Hepatocyte (in vitro differentiated cells): ENCODE results near the gene KNCN. TPM values are rescaled to one million over a fixed set of nuclear protein-coding genes. Genes with fewer than 3 reads are reported as not detected.

ENCODE experiments used
- DNase-seq: peaks from one replicate; pipeline ENCODE4 v3.0.0-alpha.2; 2016; ENCODE audit warnings: low spot score
- H2AFZ ChIP-seq: fragments of 200-600 bp; sonication (generic); 2 replicates; pipeline ENCODE4 v1.6.0; 2016; ENCODE audit warnings: antibody characterized with exemption, mild to moderate bottlenecking
- H3K27ac ChIP-seq: fragments of 200-600 bp; sonication (generic); 2 replicates; pipeline ENCODE4 v1.5.1; 2016; ENCODE audit warnings: mild to moderate bottlenecking
- H3K27me3 ChIP-seq: fragments of 200-600 bp; sonication (generic); 2 replicates; pipeline ENCODE4 v1.6.1; 2016
- H3K36me3 ChIP-seq: fragments of 200-600 bp; sonication (generic); replicated peaks from 2 replicates; pipeline ENCODE4 v1.5.1; 2016; ENCODE audit warnings: low read depth; ENCODE audit not compliant: insufficient read depth
- H3K4me1 ChIP-seq: fragments of 200-600 bp; sonication (generic); 2 replicates; pipeline ENCODE4 v1.5.1; 2016; ENCODE audit warnings: mild to moderate bottlenecking, moderate library complexity; ENCODE audit not compliant: insufficient read depth
- H3K4me2 ChIP-seq: fragments of 200-600 bp; sonication (generic); 2 replicates; pipeline ENCODE4 v1.6.0; 2016
- H3K4me3 ChIP-seq: fragments of 200-600 bp; sonication (generic); 2 replicates; pipeline ENCODE4 v1.5.1; 2016; ENCODE audit warnings: mild to moderate bottlenecking
- H3K79me2 ChIP-seq: fragments of 200-600 bp; sonication (generic); 2 replicates; pipeline ENCODE4 v1.6.0; 2017; ENCODE audit warnings: mild to moderate bottlenecking
- H3K9me2 ChIP-seq: fragments of 200-600 bp; sonication (generic); replicated peaks from 2 replicates; pipeline ENCODE4 v1.6.0; 2017; ENCODE audit warnings: mild to moderate bottlenecking; ENCODE audit not compliant: insufficient read depth
- H3K9me3 ChIP-seq: fragments of 200-600 bp; sonication (generic); 2 replicates; pipeline ENCODE4 v1.5.1; 2016; ENCODE audit warnings: low read depth, mild to moderate bottlenecking
- H4K20me1 ChIP-seq: fragments of 200-600 bp; sonication (generic); 2 replicates; pipeline ENCODE4 v1.6.0; 2016; ENCODE audit warnings: mild to moderate bottlenecking; ENCODE audit not compliant: insufficient read depth, poor library complexity, severe bottlenecking
- EZH2 ChIP-seq: fragments of 200-600 bp; sonication (generic); IDR thresholded peaks from 2 replicates; pipeline ENCODE4 v1.6.1; 2016; ENCODE audit warnings: antibody characterized with exemption, mild to moderate bottlenecking, borderline replicate concordance
- EZH2phosphoT487 ChIP-seq: fragments of 200-600 bp; sonication (generic); IDR thresholded peaks from one replicate; pipeline ENCODE4 v1.6.1; 2018; ENCODE audit warnings: antibody characterized with exemption, mild to moderate bottlenecking, low read depth, moderate library complexity; ENCODE audit not compliant: unreplicated experiment, severe bottlenecking
- WGBS: methylation state at CpG from one replicate; pipeline ENCODE4 v1.1.6; 2016; ENCODE audit warnings: low lambda C conversion rate; ENCODE audit errors: missing lambda C conversion rate; 5-methylcytosine and 5-hydroxymethylcytosine counted together
- polyA plus RNA-seq: library from polyadenylated mRNA; unstranded; fragments of >200 nt; fragmentation: Nextera tagmentation; extraction: Ambion mirVana; gene quantifications from 2 replicates; pipeline ENCODE4 v1.2.1, GENCODE V29; 2016
- total RNA-seq: library from RNA; depleted of rRNA; stranded (reverse); fragments of >200 nt; gene quantifications from 2 replicates; pipeline ENCODE4 v1.2.3, GENCODE V29; 2014
- TF ChIP-seq, protein P1 (sequence below): fragments of 200-600 bp; sonication (generic); IDR thresholded peaks from 2 replicates; pipeline ENCODE4 v1.5.1; 2016; ENCODE audit warnings: antibody characterized with exemption, mild to moderate bottlenecking; ENCODE audit not compliant: poor library complexity

Gene KNCN
- total RNA-seq, result not detected in 2 replicates
- polyA plus RNA-seq, result not detected in 2 replicates

DNA sequence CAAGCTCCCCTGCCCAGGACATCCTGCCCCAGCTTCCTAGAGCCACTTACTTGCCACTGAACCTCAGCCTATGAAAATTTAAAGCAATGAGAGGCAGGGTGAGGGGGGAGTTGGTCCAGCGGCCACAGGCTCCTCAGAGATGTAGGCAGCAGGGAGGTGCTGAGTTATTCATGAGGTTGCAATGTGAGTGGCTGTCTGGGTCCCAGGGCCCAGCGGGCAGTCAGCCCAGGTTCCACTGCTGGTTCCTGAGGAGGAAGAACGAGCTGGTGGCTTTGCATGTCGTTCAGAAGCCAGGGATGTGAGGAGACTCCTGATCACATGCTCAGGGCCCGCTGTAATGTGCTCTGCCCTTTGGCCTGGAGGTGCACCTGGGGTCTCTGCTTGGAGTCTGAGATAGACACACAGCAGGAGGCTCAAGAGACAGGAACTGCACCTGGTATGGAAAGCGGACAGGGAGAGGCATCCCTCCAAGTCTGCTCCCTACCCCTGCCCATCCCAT is at the start of gene KNCN:
TSS of gene KNCN (minus strand) at position 51 of the 499 bp plus-strand sequence. CDS start 432 bp downstream, outside the sequence.
- no peak within 1 kb of the TSS for H2AFZ ChIP-seq
- no peaks in the 10 kb centered on the region for H3K9me3 ChIP-seq
- WGBS, result 69% methylated on average over 6 of the region's 6 CpGs

DNA sequence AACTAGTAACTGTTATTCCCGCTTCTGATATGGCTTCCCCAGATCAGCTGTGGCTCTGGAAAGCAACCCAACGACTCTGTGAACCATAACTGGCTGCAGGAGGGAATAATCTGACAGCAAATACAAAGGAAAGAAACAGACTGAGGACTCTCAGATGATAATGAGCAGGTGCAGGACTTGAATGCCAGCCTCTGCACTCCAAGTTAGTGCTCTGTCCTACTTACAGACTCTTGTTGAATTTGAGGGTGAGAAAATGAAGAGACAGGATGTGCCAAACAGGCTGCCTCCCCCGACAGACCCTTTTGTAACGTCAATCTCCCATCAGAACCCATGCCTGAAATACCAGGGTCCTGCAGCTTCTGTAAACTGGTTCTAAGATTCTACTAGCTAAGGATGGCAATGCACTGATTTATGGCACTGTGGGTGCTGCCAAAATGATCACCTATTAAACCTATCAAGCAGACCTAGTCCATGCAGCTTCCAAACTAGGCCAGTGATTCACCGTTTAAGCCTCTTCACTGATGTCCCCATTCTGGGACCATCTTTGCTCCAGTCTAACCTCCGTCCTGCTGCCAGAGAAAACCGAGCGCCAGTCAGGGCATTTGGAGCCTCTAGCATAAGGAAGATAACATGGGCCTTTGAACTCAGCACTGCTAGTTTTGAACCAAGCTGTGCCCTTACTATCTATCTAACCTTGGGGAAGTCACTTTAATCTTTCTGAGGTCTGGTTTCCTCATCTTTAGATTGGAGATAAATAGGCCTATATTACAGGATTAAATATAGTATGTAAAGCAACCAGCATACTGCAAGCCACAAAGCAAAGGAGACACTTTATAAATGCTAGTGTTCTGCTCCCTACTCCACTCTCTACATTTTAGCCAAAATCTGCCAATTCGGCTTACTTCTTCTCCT is 47.9 kb upstream of the KNCN start:
- Histone ChIP-seq H3K9me3 (no peaks in the 10 kb centered on the region), H3K4me3 (no peak overlapping the region), H3K9me2 (no peaks in the 10 kb centered on the region), H3K79me2 (peaks cover 39% of the 10 kb centered on the region), H2AFZ (no peak overlapping the region), H3K36me3 (no peaks in the 10 kb centered on the region), H3K27ac (no peak overlapping the region), H3K4me2 (no peak overlapping the region), H4K20me1 (no peaks in the 10 kb centered on the region), H3K4me1 (peaks cover 15% of the 10 kb centered on the region), H3K27me3 (no peaks in the 10 kb centered on the region)
- DNase-seq, result no peak
- 77% methylated on average over 9 of the region's 9 CpGs for WGBS
- no peak for TF ChIP-seq EZH2

More for the DNA sequence above, at the start of gene KNCN:
- Histone ChIP-seq H3K4me1 (no peaks in the 10 kb centered on the region), H3K4me2 (no peak within 1 kb of the TSS), H3K27ac (no peak within 1 kb of the TSS), H3K9me2 (no peaks in the 10 kb centered on the region), H3K4me3 (no peak within 1 kb of the TSS), H3K79me2 (no peaks in the 10 kb centered on the region), H3K36me3 (no peaks in the 10 kb centered on the region), H3K27me3 (peaks cover 6% of the 10 kb centered on the region), H4K20me1 (no peaks in the 10 kb centered on the region)
- TF ChIP-seq EZH2phosphoT487, result no peak
- TF ChIP-seq, protein P1, sequence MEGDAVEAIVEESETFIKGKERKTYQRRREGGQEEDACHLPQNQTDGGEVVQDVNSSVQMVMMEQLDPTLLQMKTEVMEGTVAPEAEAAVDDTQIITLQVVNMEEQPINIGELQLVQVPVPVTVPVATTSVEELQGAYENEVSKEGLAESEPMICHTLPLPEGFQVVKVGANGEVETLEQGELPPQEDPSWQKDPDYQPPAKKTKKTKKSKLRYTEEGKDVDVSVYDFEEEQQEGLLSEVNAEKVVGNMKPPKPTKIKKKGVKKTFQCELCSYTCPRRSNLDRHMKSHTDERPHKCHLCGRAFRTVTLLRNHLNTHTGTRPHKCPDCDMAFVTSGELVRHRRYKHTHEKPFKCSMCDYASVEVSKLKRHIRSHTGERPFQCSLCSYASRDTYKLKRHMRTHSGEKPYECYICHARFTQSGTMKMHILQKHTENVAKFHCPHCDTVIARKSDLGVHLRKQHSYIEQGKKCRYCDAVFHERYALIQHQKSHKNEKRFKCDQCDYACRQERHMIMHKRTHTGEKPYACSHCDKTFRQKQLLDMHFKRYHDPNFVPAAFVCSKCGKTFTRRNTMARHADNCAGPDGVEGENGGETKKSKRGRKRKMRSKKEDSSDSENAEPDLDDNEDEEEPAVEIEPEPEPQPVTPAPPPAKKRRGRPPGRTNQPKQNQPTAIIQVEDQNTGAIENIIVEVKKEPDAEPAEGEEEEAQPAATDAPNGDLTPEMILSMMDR, result no peak
- no peak for TF ChIP-seq EZH2
- DNase-seq, result no peak

DNA sequence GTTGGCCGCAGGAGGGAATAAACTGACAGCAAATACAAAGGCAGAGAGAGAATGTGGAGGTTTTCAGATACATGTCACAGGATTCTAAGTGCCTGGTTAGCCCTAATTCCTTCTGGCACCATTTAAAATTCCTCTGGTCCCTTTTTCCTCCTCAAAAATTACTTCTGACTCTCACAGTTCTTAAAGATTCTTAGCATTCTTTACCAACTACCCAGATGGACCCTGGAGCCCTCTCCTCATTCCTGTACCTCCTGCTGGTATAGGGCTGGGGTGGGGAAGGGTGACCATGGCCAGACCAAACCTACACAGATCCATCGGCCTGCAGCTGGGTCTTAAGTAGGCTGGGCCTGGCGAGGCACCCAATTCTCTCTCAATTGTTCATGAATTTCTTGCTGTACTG is 45.4 kb upstream of the KNCN start:
- H3K4me1 ChIP-seq, result peaks cover 5% of the 10 kb centered on the region
- no peak overlapping the region for H3K4me3 ChIP-seq
- no peak overlapping the region for H3K4me2 ChIP-seq
- H3K79me2 ChIP-seq, result peaks cover 21% of the 10 kb centered on the region
- H3K27me3 ChIP-seq, result no peaks in the 10 kb centered on the region
- H3K9me3 ChIP-seq, result no peaks in the 10 kb centered on the region
- no peaks in the 10 kb centered on the region for H3K9me2 ChIP-seq
- H2AFZ ChIP-seq, result no peak overlapping the region
- H3K36me3 ChIP-seq, result no peaks in the 10 kb centered on the region
- no peak for DNase-seq
- no peaks in the 10 kb centered on the region for H4K20me1 ChIP-seq
- H3K27ac ChIP-seq, result no peak overlapping the region
- TF ChIP-seq, protein P1, result no peak
- TF ChIP-seq EZH2 (no peak), EZH2phosphoT487 (no peak)
- WGBS, result 81% methylated on average over 3 of the region's 3 CpGs

DNA sequence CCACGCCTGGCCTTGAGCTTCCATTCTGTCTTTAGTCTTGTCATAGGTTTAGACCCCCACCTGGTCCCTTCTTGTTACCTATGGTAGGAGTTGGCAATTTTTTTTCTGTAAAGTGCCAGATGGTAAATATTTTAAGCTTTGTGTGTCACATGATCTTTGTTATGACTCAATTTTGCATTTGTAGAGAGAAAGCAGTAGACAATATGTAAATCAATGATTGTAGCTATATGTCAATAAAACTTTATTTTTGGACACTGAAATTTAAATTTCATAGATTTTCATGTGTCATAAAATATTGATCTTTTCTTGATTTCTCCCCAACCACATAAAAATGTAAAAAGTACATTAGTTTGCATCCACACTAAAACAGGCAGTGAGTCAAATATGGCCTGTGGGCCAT is 44.6 kb upstream of the KNCN start:
- 100% methylated on average over 1 of the region's 1 CpG for WGBS
- peaks cover 16% of the 10 kb centered on the region for H3K79me2 ChIP-seq
- no peaks in the 10 kb centered on the region for H3K4me1 ChIP-seq
- H3K4me2 ChIP-seq, result no peak overlapping the region
- no peaks in the 10 kb centered on the region for H3K27me3 ChIP-seq
- no peaks in the 10 kb centered on the region for H3K9me3 ChIP-seq
- no peak for DNase-seq
- H3K27ac ChIP-seq, result no peak overlapping the region
- TF ChIP-seq EZH2 (no peak), EZH2phosphoT487 (no peak)
- TF ChIP-seq, protein P1, result no peak
- H2AFZ ChIP-seq, result no peak overlapping the region
- H3K4me3 ChIP-seq, result no peak overlapping the region
- H3K9me2 ChIP-seq, result no peaks in the 10 kb centered on the region
- H3K36me3 ChIP-seq, result no peaks in the 10 kb centered on the region
- no peaks in the 10 kb centered on the region for H4K20me1 ChIP-seq
